Left hindlimb (tissue), 1 donor: Measurements from ENCODE around the gene GCNT2.
"Not testable (repeated sequence)": the region's sequence is repeated elsewhere in the genome, so short reads cannot be mapped to it uniquely, and the experiment has no call there.

ENCODE experiments used
- DNase-seq: peaks from one replicate; pipeline ENCODE4 v3.0.0-alpha.2; 2018

Gene GCNT2

GRCh38 chr6:10613723-10614122, 92.6 kb downstream of the GCNT2 start:
- no peak for DNase-seq

DNA sequence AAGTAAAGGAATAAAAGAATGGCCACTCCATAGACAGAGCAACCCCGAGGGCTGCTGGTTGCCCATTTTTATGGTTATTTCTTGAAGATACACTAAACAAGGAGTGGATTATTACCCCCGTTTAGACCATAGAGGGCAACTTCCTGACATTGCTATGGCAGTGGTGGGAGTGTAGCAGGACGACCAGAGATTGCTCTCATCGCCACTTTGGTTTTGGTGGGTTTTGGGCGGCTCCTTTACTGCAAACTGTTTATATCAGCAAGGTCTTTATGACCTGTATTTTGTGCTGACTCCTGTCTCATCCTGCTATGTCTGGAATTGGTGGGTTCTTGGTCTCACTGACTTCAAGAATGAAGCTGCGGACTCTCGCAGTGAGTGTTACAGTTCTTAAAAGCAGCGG, 94.5 kb downstream of the GCNT2 start:
- no peak for DNase-seq

DNA sequence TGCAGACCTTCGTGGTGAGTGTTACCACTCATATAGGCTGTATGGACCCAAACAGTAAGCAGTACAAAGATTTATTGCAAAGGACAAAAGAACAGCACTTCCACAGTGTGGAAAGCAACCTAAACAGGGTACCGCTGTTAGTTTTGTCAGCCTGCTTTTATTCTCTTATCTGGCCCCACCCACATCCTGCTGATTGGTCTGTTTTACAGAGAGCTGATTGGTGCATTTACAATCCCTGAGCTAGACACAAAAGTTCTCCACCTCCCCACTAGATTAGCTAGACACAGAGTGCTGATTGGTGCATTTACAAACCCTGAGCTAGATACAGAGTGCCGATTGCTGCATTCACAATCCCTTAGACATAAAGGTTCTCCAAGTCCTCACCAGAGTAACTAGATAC, 95.1 kb downstream of the GCNT2 start:
- DNase-seq = not testable (repeated sequence)

GRCh38 chr6:10617008-10617696, 96.0 kb downstream of the GCNT2 start:
- no peak for DNase-seq

GRCh38 chr6:10618409-10618808, 97.3 kb downstream of the GCNT2 start:
- DNase-seq = no peak

GRCh38 chr6:10621213-10621612, 100.1 kb downstream of the GCNT2 start:
- DNase-seq = no peak

GRCh38 chr6:10621847-10622246, 100.7 kb downstream of the GCNT2 start:
- no peak for DNase-seq

- no peak for DNase-seq
Measured at GRCh38 chr6:10624836-10625235, 103.7 kb downstream of the GCNT2 start.

- no peak for DNase-seq
Measured at GRCh38 chr6:10626154-10626741, 105.1 kb downstream of the GCNT2 start.

DNA sequence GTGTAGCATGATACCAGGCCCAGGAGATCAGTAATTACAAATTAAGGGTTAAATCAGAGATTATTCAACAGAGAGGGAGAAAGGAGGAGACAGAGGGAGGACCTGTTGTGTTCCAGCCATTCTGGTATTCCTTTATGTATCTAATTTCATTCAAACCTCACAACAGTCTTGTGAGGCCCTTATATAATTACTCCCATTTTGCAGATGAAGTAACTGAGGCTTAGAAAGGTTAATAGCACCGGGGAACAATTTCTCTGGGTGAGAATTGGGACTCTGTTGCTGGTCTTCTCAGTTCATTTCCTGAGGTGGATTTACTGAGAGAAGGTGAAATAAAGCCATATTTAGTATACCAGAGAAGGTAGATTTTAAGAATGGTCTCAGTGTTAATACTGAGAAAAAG, 106.6 kb downstream of the GCNT2 start:
- no peak for DNase-seq

- DNase-seq = no peak
Measured at GRCh38 chr6:10630178-10630577, 109.0 kb downstream of the GCNT2 start.

- DNase-seq = no peak
Measured at GRCh38 chr6:10633216-10633615, 112.1 kb downstream of the GCNT2 start.

DNA sequence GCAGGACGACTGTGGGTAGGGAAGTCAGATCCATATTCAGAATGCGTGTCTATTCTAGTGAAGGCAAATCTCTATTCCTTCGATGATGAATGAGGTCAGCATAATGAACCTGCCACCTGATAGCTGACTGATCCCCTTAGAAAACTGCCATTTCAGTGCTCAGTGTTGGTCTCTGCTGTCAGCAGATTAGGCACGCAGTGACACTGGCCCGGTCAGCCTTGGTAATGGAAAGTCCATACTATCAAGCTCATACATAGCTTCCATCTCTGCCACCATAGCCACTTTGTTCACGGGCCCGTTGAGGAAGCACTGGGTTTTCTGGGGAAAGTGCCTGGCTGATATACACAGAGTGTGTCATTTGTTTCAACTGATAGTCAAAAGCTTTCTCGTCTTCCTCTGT, 119.3 kb downstream of the GCNT2 start:
- no peak for DNase-seq

DNA sequence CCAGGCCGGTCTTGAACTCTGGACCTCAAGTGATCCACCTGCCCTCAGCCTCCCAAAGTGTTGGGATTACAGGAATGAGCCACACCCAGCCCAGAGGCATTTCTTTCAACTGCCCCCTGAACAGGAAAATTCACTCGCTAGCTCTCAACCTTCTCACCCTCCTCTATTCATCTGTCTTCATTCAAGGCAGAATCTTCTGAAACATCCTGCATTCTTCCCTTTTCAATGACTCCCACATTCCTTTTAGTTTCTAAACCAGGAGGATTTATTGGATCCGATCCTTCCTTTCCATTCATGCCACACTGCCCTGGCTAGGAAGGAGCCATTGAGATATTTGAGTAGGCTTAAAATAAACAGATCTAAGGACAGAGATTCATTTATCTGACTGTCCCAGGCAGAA, 120.4 kb downstream of the GCNT2 start:
- DNase-seq = no peak

DNA sequence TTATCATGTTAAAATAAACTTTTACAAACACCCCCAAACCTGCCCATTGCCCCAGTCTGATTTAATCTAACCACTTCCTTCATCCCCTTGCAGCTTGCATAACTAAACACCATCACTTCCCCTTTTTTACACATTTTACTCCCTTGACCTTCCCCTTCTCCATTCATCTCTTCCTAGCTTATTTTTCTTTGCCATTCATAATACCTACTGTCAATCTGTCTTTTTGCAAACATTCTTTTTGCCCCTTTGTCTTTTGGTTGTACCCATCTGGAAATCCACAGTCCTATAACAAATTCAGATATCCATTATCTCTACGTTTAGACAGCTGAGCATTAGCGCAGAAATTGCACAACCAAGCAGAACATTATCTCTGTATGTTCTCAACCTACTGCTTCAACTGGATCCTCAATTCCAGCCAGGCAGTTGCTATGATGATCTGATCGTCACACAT, 122.1 kb downstream of the GCNT2 start:
- no peak for DNase-seq

- no peak for DNase-seq
Measured at GRCh38 chr6:10644225-10644624, 123.1 kb downstream of the GCNT2 start.

DNA sequence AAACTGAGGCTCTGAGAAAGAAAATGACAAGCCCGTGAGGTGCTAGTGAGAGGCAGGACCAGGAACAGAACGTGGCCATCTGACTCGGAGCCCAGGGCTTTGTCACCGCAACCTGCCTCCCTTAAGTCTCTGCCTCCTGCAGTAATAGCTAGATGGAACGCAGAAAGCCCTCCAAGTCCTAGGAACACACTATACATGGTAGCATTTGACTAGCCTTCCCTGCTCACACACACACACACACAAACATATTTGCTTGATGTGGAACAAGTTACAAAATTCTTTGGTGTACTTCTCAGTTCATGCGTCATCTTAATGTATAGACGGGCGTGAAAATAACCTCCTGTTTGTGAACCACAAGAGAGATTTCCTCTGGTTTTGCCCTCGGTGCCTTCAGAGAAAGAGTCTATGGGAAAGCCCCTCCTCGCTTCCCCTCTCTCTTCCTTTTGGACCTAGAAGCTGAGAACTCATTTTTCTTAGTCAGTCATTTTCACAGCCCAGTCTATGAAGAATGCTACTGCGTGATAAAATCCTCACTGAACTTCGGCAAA, 134.4 kb downstream of the GCNT2 start:
- no peak for DNase-seq

- DNase-seq = no peak
Measured at GRCh38 chr6:10658910-10659698, 138.0 kb downstream of the GCNT2 start.

GRCh38 chr6:10659699-10660348, 138.7 kb downstream of the GCNT2 start:
- no peak for DNase-seq

- not testable (repeated sequence) for DNase-seq
Measured at GRCh38 chr6:10660431-10661191, 139.5 kb downstream of the GCNT2 start.

DNA sequence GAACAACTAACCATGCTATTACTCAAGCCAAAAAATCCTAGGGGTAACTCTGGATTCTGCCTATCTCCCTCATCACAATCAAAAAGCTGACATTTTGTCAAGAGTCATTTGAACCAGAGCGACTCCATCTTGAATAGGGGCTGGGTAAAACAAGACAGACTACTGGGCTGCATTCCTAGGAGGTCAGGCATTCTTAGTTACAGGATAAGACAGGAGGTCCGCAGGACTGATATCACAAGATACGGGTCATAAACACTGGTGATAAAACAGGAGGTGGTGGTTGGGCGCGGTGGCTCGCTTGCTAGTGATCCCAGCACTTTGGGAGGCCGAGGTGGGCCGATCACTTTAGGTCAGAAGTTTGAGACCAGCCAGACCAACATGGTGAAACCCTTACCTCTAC, 141.1 kb downstream of the GCNT2 start:
- DNase-seq = no peak

DNA sequence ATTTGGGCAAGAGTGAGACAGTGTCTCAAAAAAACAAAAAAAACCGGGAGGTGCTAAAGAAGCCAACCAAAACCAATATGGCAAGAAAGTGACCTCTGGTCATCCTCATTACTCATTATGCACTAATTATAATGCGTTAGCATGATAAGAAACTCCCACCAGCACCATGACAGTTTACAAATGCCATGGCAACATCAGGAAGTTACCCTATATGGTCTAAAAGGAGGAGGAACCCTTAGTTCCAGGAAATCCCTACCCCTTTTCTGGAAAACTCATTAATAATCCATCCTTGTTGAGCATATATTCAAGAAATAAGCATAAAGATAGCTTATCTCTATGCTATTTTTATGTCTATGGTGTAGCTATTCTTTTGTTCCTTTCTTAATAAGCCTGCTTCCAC, 141.6 kb downstream of the GCNT2 start:
- DNase-seq = no peak
